ENCODE data around the gene NCOR1. TPM values are rescaled to one million over a fixed set of nuclear protein-coding genes. Genes with fewer than 3 reads are reported as not detected.
"Not testable (repeated sequence)": the region's sequence is repeated elsewhere in the genome, so short reads cannot be mapped to it uniquely, and the experiment has no call there.

NCOR1 gene
- total RNA-seq, 1 experiment from 2014 or later: 56.9 TPM

GRCh38 chr17:16152326-16152725 is 63.0 kb downstream of the NCOR1 start:
- not testable (repeated sequence) for H3K9me3 ChIP-seq (replicated peaks); H3K4me1 ChIP-seq (replicated peaks); H3K4me3 ChIP-seq; H3K27ac ChIP-seq; H3K27me3 ChIP-seq (replicated peaks); DNase-seq (ENCODE audit: low read depth in 1 of 2, low spot score in 2 of 2)
- H3K36me3 ChIP-seq: peaks cover 52% of the 10 kb centered on the region

- Histone ChIP-seq H3K4me3 (no peak overlapping the region), H3K4me1 (replicated peaks) (peaks cover 9% of the 10 kb centered on the region), H3K27ac (peak overlapping the region; percentile 28; the same call in 1 of the 2 replicates), H3K36me3 (peaks cover 54% of the 10 kb centered on the region), H3K9me3 (replicated peaks) (no peaks in the 10 kb centered on the region), H3K27me3 (replicated peaks) (no peaks in the 10 kb centered on the region)
- peak in 1 of 2 experiments; percentile 9 for DNase-seq (ENCODE audit: low read depth in 1 of 2, low spot score in 2 of 2)
Observed at GRCh38 chr17:16150251-16150856, 65.0 kb downstream of the NCOR1 start.

- peaks cover 49% of the 10 kb centered on the region for H3K36me3 ChIP-seq
- no peak for DNase-seq (ENCODE audit: low read depth in 1 of 2, low spot score in 2 of 2)
- H3K27ac ChIP-seq: no peak overlapping the region
- no peak overlapping the region for H3K4me3 ChIP-seq
- H3K9me3 ChIP-seq (replicated peaks): no peaks in the 10 kb centered on the region
- no peaks in the 10 kb centered on the region for H3K27me3 ChIP-seq (replicated peaks)
- H3K4me1 ChIP-seq (replicated peaks): peaks cover 9% of the 10 kb centered on the region
Observed at GRCh38 chr17:16148596-16148995, 66.7 kb downstream of the NCOR1 start.

- DNase-seq (ENCODE audit: low read depth in 1 of 2, low spot score in 2 of 2); H3K4me3 ChIP-seq; H3K4me1 ChIP-seq (replicated peaks); H3K27me3 ChIP-seq (replicated peaks); H3K9me3 ChIP-seq (replicated peaks); H3K27ac ChIP-seq: not testable (repeated sequence)
- peaks cover 43% of the 10 kb centered on the region for H3K36me3 ChIP-seq
Observed at GRCh38 chr17:16145319-16145890, 69.9 kb downstream of the NCOR1 start.

GRCh38 chr17:16141685-16142084 is 73.6 kb downstream of the NCOR1 start:
- Histone ChIP-seq H3K36me3 (peaks cover 34% of the 10 kb centered on the region), H3K9me3 (replicated peaks) (no peaks in the 10 kb centered on the region)

GRCh38 chr17:16140854-16141253 is 74.5 kb downstream of the NCOR1 start:
- no peaks in the 10 kb centered on the region for H3K4me1 ChIP-seq (replicated peaks)
- H3K27me3 ChIP-seq (replicated peaks): no peaks in the 10 kb centered on the region
- H3K36me3 ChIP-seq: peaks cover 39% of the 10 kb centered on the region
- no peaks in the 10 kb centered on the region for H3K9me3 ChIP-seq (replicated peaks)
- H3K27ac ChIP-seq: no peak overlapping the region
- no peak for DNase-seq (ENCODE audit: low read depth in 1 of 2, low spot score in 2 of 2)
- no peak overlapping the region for H3K4me3 ChIP-seq

More at GRCh38 chr17:16141685-16142084, 73.6 kb downstream of the NCOR1 start:
- H3K4me1 ChIP-seq (replicated peaks): no peaks in the 10 kb centered on the region
- H3K27ac ChIP-seq: no peak overlapping the region
- no peaks in the 10 kb centered on the region for H3K27me3 ChIP-seq (replicated peaks)
- H3K4me3 ChIP-seq: no peak overlapping the region
- no peak for DNase-seq (ENCODE audit: low read depth in 1 of 2, low spot score in 2 of 2)

GRCh38 chr17:16135461-16135860 is 79.9 kb downstream of the NCOR1 start:
- Histone ChIP-seq H3K27me3 (replicated peaks) (no peaks in the 10 kb centered on the region), H3K4me3 (no peak overlapping the region), H3K9me3 (replicated peaks) (no peaks in the 10 kb centered on the region; the same call in 1 of the 2 replicates), H3K36me3 (peaks cover 46% of the 10 kb centered on the region), H3K4me1 (replicated peaks) (no peaks in the 10 kb centered on the region), H3K27ac (no peak overlapping the region)
- DNase-seq (ENCODE audit: low read depth in 1 of 2, low spot score in 2 of 2): no peak

GRCh38 chr17:16131593-16131992 is 83.7 kb downstream of the NCOR1 start:
- Histone ChIP-seq H3K4me3 (no peak overlapping the region), H3K27me3 (replicated peaks) (no peaks in the 10 kb centered on the region), H3K36me3 (peaks cover 42% of the 10 kb centered on the region), H3K4me1 (replicated peaks) (no peaks in the 10 kb centered on the region), H3K27ac (no peak overlapping the region), H3K9me3 (replicated peaks) (no peaks in the 10 kb centered on the region; the same call in 1 of the 2 replicates)
- no peak for DNase-seq (ENCODE audit: low read depth in 1 of 2, low spot score in 2 of 2)

GRCh38 chr17:16129441-16130205 is 85.7 kb downstream of the NCOR1 start:
- Histone ChIP-seq H3K9me3 (replicated peaks) (no peaks in the 10 kb centered on the region), H3K4me3 (no peak overlapping the region), H3K27ac (no peak overlapping the region), H3K36me3 (peaks cover 44% of the 10 kb centered on the region), H3K4me1 (replicated peaks) (no peaks in the 10 kb centered on the region), H3K27me3 (replicated peaks) (no peaks in the 10 kb centered on the region)
- no peak for DNase-seq (ENCODE audit: low read depth in 1 of 2, low spot score in 2 of 2)

- H3K36me3 ChIP-seq: peaks cover 68% of the 10 kb centered on the region
- no peak overlapping the region for H3K4me3 ChIP-seq
- 0 out of 2 replicates have a peak, but pooled peaks cover 4% of the 10 kb centered on the region for H3K4me1 ChIP-seq (replicated peaks)
- no peak for DNase-seq (ENCODE audit: low read depth in 1 of 2, low spot score in 2 of 2)
- H3K9me3 ChIP-seq (replicated peaks): no peaks in the 10 kb centered on the region
- no peaks in the 10 kb centered on the region for H3K27me3 ChIP-seq (replicated peaks)
- no peak overlapping the region for H3K27ac ChIP-seq
Observed at GRCh38 chr17:16123531-16123930, 91.8 kb downstream of the NCOR1 start.

- no peak for DNase-seq (ENCODE audit: low read depth in 1 of 2, low spot score in 2 of 2)
- H3K9me3 ChIP-seq (replicated peaks): no peaks in the 10 kb centered on the region
- H3K36me3 ChIP-seq: peaks cover 74% of the 10 kb centered on the region
- no peak overlapping the region for H3K4me3 ChIP-seq
- H3K27ac ChIP-seq: no peak overlapping the region
- H3K27me3 ChIP-seq (replicated peaks): no peaks in the 10 kb centered on the region
- 0 out of 2 replicates have a peak, but pooled peaks cover 4% of the 10 kb centered on the region for H3K4me1 ChIP-seq (replicated peaks)
Observed at GRCh38 chr17:16122697-16123434, 92.5 kb downstream of the NCOR1 start.

- Histone ChIP-seq H3K27ac (no peak overlapping the region), H3K4me3 (no peak overlapping the region), H3K27me3 (replicated peaks) (no peaks in the 10 kb centered on the region), H3K36me3 (peaks cover 83% of the 10 kb centered on the region), H3K4me1 (replicated peaks) (0 out of 2 replicates have a peak, but pooled peaks cover 4% of the 10 kb centered on the region), H3K9me3 (replicated peaks) (no peaks in the 10 kb centered on the region)
- DNase-seq (ENCODE audit: low read depth in 1 of 2, low spot score in 2 of 2): no peak
Observed at GRCh38 chr17:16121915-16122314, 93.4 kb downstream of the NCOR1 start.

GRCh38 chr17:16120937-16121336 is 94.4 kb downstream of the NCOR1 start:
- no peak for DNase-seq (ENCODE audit: low read depth in 1 of 2, low spot score in 2 of 2)
- Histone ChIP-seq H3K4me1 (replicated peaks) (0 out of 2 replicates have a peak, but pooled peaks cover 4% of the 10 kb centered on the region), H3K4me3 (no peak overlapping the region), H3K27me3 (replicated peaks) (no peaks in the 10 kb centered on the region), H3K36me3 (peaks cover 85% of the 10 kb centered on the region), H3K9me3 (replicated peaks) (no peaks in the 10 kb centered on the region), H3K27ac (no peak overlapping the region)
